HEK293 (cell line): ENCODE data around the gene ZNF613.

ENCODE experiments used
- CTCF ChIP-seq: fragments of 450-650 bp; formaldehyde crosslinking; IDR thresholded peaks from 2 replicates; pipeline ENCODE4 v1.5.1; 2016; ENCODE audit warnings: missing biosample characterization, missing genetic modification characterization
- FEZF1 ChIP-seq: fragments of 450-650 bp; formaldehyde crosslinking; IDR thresholded peaks from 2 replicates; pipeline ENCODE4 v1.5.1; 2016; ENCODE audit warnings: missing biosample characterization, missing genetic modification characterization
- KLF16 ChIP-seq: fragments of 450-650 bp; formaldehyde crosslinking; IDR thresholded peaks from 2 replicates; pipeline ENCODE4 v1.5.1; 2017; ENCODE audit warnings: missing biosample characterization, missing genetic modification characterization
- SP2 ChIP-seq: fragments of 450-650 bp; formaldehyde crosslinking; IDR thresholded peaks from 2 replicates; pipeline ENCODE4 v1.5.1; 2016; ENCODE audit warnings: missing biosample characterization, missing genetic modification characterization
- ZBTB17 ChIP-seq: fragments of 450-650 bp; formaldehyde crosslinking; IDR thresholded peaks from 2 replicates; pipeline ENCODE4 v1.5.1; 2016; ENCODE audit warnings: missing biosample characterization, missing genetic modification characterization
- ZNF24 ChIP-seq: fragments of 450-650 bp; formaldehyde crosslinking; IDR thresholded peaks from 2 replicates; pipeline ENCODE4 v1.5.1; 2016; ENCODE audit warnings: missing biosample characterization, missing genetic modification characterization
- ZNF768 ChIP-seq: fragments of 450-650 bp; formaldehyde crosslinking; IDR thresholded peaks from 2 replicates; pipeline ENCODE4 v1.5.1; 2018; ENCODE audit warnings: missing biosample characterization, mild to moderate bottlenecking, missing genetic modification characterization

GRCh38 chr19:51965583-51965982 lies 38.3 kb downstream of the ZNF613 start:
- TF ChIP-seq ZNF768 (tag by site-specific recombination), result no peak
- no peak for TF ChIP-seq CTCF (tag by site-specific recombination)
- no peak for TF ChIP-seq FEZF1 (tag by site-specific recombination)
- TF ChIP-seq ZNF24 (tag by site-specific recombination), result no peak
- no peak for TF ChIP-seq ZBTB17 (tag by site-specific recombination)
- no peak for TF ChIP-seq KLF16 (tag by site-specific recombination)
- no peak for TF ChIP-seq SP2 (tag by site-specific recombination)
